ENCODE results near the gene NUDT3. TPM values are rescaled to one million over a fixed set of nuclear protein-coding genes. Genes with fewer than 3 reads are reported as not detected.
"Not testable (repeated sequence)": the region's sequence is repeated elsewhere in the genome, so short reads cannot be mapped to it uniquely, and the experiment has no call there.

The NUDT3 gene
- total RNA-seq, 6 experiments from 2014 or later: 14.5 to 22.7 (median 16.7) TPM

- H3K36me3 ChIP-seq: no peaks in the 10 kb centered on the region
Measured at GRCh38 chr6:34375833-34376232, 16.6 kb downstream of the NUDT3 start.

DNA sequence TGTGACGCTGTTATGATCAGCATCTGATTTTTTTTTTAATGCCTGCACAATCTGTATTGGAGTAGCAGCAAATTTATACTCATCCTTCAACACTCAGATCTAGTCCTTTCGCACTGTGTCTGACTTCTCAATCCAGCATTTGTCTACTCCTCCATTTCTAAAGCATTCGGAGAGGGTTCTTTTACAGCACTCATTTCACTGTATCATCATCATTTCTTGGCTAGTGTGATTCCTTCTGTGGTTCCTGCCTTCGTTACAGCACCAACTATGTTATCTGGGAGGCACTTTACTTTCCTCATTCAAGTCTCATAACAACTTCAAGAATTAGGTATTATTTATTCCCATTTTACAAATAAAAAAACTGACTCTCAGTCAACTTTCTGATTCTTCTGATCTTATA, 18.0 kb downstream of the NUDT3 start:
- TF ChIP-seq, protein P1, sequence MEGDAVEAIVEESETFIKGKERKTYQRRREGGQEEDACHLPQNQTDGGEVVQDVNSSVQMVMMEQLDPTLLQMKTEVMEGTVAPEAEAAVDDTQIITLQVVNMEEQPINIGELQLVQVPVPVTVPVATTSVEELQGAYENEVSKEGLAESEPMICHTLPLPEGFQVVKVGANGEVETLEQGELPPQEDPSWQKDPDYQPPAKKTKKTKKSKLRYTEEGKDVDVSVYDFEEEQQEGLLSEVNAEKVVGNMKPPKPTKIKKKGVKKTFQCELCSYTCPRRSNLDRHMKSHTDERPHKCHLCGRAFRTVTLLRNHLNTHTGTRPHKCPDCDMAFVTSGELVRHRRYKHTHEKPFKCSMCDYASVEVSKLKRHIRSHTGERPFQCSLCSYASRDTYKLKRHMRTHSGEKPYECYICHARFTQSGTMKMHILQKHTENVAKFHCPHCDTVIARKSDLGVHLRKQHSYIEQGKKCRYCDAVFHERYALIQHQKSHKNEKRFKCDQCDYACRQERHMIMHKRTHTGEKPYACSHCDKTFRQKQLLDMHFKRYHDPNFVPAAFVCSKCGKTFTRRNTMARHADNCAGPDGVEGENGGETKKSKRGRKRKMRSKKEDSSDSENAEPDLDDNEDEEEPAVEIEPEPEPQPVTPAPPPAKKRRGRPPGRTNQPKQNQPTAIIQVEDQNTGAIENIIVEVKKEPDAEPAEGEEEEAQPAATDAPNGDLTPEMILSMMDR (IDR thresholded peaks at IDR 0.05): no peak
- TF ChIP-seq POLR2A (IDR thresholded peaks at IDR 0.05): no peak
- Histone ChIP-seq H3K27me3 (no peaks in the 10 kb centered on the region), H3K27ac (no peak overlapping the region), H3K36me3 (no peaks in the 10 kb centered on the region), H3K9me3 (no peaks in the 10 kb centered on the region), H3K4me3 (no peak overlapping the region), H3K4me1 (peaks cover 0 to 8% (median 0%) of the 10 kb centered on the region in 4 donors)
- intact Hi-C loops (cut with DNase I): no loop called here
- 60% methylated on average over 4 of the region's 4 CpGs for WGBS (ENCODE audit: insufficient coverage, low coverage, low lambda C conversion rate, missing lambda C conversion rate)
- DNase-seq (no peak), ATAC-seq (no peak)

More at GRCh38 chr6:34375833-34376232, 16.6 kb downstream of the NUDT3 start:
- Histone ChIP-seq H3K4me3 (no peak overlapping the region), H3K4me1 (peaks cover 0 to 6% (median 0%) of the 10 kb centered on the region in 4 donors), H3K9me3 (no peaks in the 10 kb centered on the region), H3K27ac (no peak overlapping the region), H3K27me3 (no peaks in the 10 kb centered on the region)
- DNase-seq (no peak), ATAC-seq (no peak)
- TF ChIP-seq POLR2A (IDR thresholded peaks at IDR 0.05): no peak
- TF ChIP-seq, protein P1 (IDR thresholded peaks at IDR 0.05): no peak
- 84% methylated on average over 5 of the region's 5 CpGs for WGBS (ENCODE audit: insufficient coverage, low coverage, low lambda C conversion rate, missing lambda C conversion rate)
- intact Hi-C loops (cut with DNase I): no loop called here

GRCh38 chr6:34374069-34374468, 18.4 kb downstream of the NUDT3 start:
- 43% methylated on average over 3 of the region's 3 CpGs for WGBS (ENCODE audit: insufficient coverage, low coverage, low lambda C conversion rate, missing lambda C conversion rate)
- ATAC-seq: peak in 1 of 4 donors; percentile 44

GRCh38 chr6:34373511-34373910, 19.0 kb downstream of the NUDT3 start:
- no peak for ATAC-seq
- no peaks in the 10 kb centered on the region for H3K36me3 ChIP-seq
- TF ChIP-seq, protein P1 (IDR thresholded peaks at IDR 0.05): no peak
- no peak for TF ChIP-seq POLR2A (IDR thresholded peaks at IDR 0.05)
- DNase-seq: no peak
- intact Hi-C loops (cut with DNase I): no loop called here
- peaks cover 0 to 15% (median 0%) of the 10 kb centered on the region in 4 donors for H3K4me1 ChIP-seq
- no peak overlapping the region for H3K27ac ChIP-seq
- no peaks in the 10 kb centered on the region for H3K27me3 ChIP-seq
- 86% methylated on average over 5 of the region's 5 CpGs for WGBS (ENCODE audit: insufficient coverage, low coverage, low lambda C conversion rate, missing lambda C conversion rate)
- no peak overlapping the region for H3K4me3 ChIP-seq
- no peaks in the 10 kb centered on the region for H3K9me3 ChIP-seq

More at GRCh38 chr6:34374069-34374468, 18.4 kb downstream of the NUDT3 start:
- Histone ChIP-seq H3K27me3 (no peaks in the 10 kb centered on the region), H3K4me3 (no peak overlapping the region), H3K36me3 (no peaks in the 10 kb centered on the region), H3K27ac (no peak overlapping the region), H3K9me3 (no peaks in the 10 kb centered on the region), H3K4me1 (peaks cover 0 to 13% (median 0%) of the 10 kb centered on the region in 4 donors)
- TF ChIP-seq, protein P1 (IDR thresholded peaks at IDR 0.05): no peak
- TF ChIP-seq POLR2A (IDR thresholded peaks at IDR 0.05): no peak
- DNase-seq: no peak
- intact Hi-C loops (cut with DNase I): no loop called here

DNA sequence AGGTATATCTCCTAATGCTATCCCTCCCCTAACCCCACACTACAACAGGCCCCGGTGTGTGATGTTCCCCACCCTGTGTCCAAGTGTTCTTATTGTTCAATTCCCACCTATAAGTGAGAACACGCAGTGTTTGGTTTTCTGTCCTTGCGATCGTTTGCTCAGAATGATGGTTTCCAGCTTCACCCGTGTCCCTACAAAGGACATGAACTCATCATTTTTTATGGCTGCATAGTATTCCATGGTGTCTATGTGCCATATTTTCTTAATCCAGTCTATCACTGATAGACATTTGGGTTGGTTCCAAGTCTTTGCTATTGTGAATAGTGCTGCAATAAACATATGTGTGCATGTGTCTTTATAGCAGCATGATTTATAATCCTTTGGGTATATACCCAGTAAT, 20.6 kb downstream of the NUDT3 start:
- H3K27me3 ChIP-seq; DNase-seq; intact Hi-C loops (cut with DNase I); ATAC-seq; H3K4me3 ChIP-seq; H3K36me3 ChIP-seq; H3K27ac ChIP-seq; H3K9me3 ChIP-seq: not testable (repeated sequence)
- peaks cover 0 to 15% (median 0%) of the 10 kb centered on the region in 4 donors for H3K4me1 ChIP-seq
- WGBS (ENCODE audit: insufficient coverage, low coverage, low lambda C conversion rate, missing lambda C conversion rate): 78% methylated on average over 2 of the region's 5 CpGs
